Activated naive CD4-positive, alpha-beta T cell treated with anti-CD3 and anti-CD28 coated beads, Interleukin-2, amount 10 ng/mL, durations not matched to agents 7 days and 5 days (primary cell): ENCODE measurements around the gene VIPAS39.

ENCODE experiments used
- CTCF ChIA-PET: fragments of 350-600 bp; sonication (Branson Sonifier 250); formaldehyde crosslinking; loops from one replicate; lab custom pipeline; 2021; ENCODE audit warnings: antibody characterized with exemption; lab: Charles Lee
- DNase-seq: peaks from one replicate; pipeline ENCODE4 v3.0.0-alpha.2; 2020
- H3K27ac Mint-ChIP-seq: one replicate; pipeline ENCODE4 v1.8.0; 2021; ENCODE audit warnings: mild to moderate bottlenecking, moderate library complexity, mixed read lengths
- H3K27me3 Mint-ChIP-seq: one replicate; pipeline ENCODE4 v1.8.0; 2021; ENCODE audit warnings: mild to moderate bottlenecking, mixed read lengths
- H3K36me3 Mint-ChIP-seq: one replicate; pipeline ENCODE4 v1.8.0; 2021; ENCODE audit warnings: mixed read lengths
- H3K4me1 Mint-ChIP-seq: one replicate; pipeline ENCODE4 v1.8.0; 2021; ENCODE audit warnings: mixed read lengths
- H3K4me3 Mint-ChIP-seq: one replicate; pipeline ENCODE4 v1.8.0; 2021; ENCODE audit warnings: mild to moderate bottlenecking, moderate library complexity, mixed read lengths
- H3K9me3 Mint-ChIP-seq: one replicate; pipeline ENCODE4 v1.8.0; 2021; ENCODE audit warnings: mixed read lengths

VIPAS39 gene

GRCh38 chr14:77482422-77482821 lies 25.0 kb upstream of the VIPAS39 start:
- CTCF ChIA-PET, result no interaction called here
- Mint-ChIP-seq H3K27ac (no peak overlapping the region), H3K4me1 (no peaks in the 10 kb centered on the region), H3K4me3 (no peak overlapping the region), H3K36me3 (no peaks in the 10 kb centered on the region), H3K27me3 (peaks cover 4% of the 10 kb centered on the region), H3K9me3 (no peaks in the 10 kb centered on the region)
- no peak for DNase-seq

GRCh38 chr14:77478796-77479195 lies 21.4 kb upstream of the VIPAS39 start:
- CTCF ChIA-PET, result interaction anchor here (0.6 to 0.9 kb wide), 2 partner anchors 10 to 65 kb away, joined by 3 read pairs; no protein-coding TSS in a partner anchor
- no peaks in the 10 kb centered on the region for H3K36me3 Mint-ChIP-seq
- H3K27me3 Mint-ChIP-seq, result peaks cover 3% of the 10 kb centered on the region

GRCh38 chr14:77478029-77478428 lies 20.6 kb upstream of the VIPAS39 start:
- H3K36me3 Mint-ChIP-seq, result no peaks in the 10 kb centered on the region
- CTCF ChIA-PET, result interaction anchor here (0.9 kb wide), 1 partner anchor 11 kb away, joined by 3 read pairs; no protein-coding TSS in a partner anchor
- DNase-seq, result no peak
- no peaks in the 10 kb centered on the region for H3K4me1 Mint-ChIP-seq
- peaks cover 6% of the 10 kb centered on the region for H3K27me3 Mint-ChIP-seq
- H3K4me3 Mint-ChIP-seq, result no peak overlapping the region
- no peaks in the 10 kb centered on the region for H3K9me3 Mint-ChIP-seq
- no peak overlapping the region for H3K27ac Mint-ChIP-seq

More at GRCh38 chr14:77478796-77479195, 21.4 kb upstream of the VIPAS39 start:
- H3K27ac Mint-ChIP-seq, result no peak overlapping the region
- H3K4me3 Mint-ChIP-seq, result no peak overlapping the region
- no peaks in the 10 kb centered on the region for H3K9me3 Mint-ChIP-seq
- DNase-seq, result no peak
- H3K4me1 Mint-ChIP-seq, result no peaks in the 10 kb centered on the region

GRCh38 chr14:77475432-77476115 lies 18.2 kb upstream of the VIPAS39 start:
- CTCF ChIA-PET, result no interaction called here
- Mint-ChIP-seq H3K9me3 (no peaks in the 10 kb centered on the region), H3K4me1 (no peaks in the 10 kb centered on the region), H3K4me3 (no peak overlapping the region), H3K27ac (no peak overlapping the region), H3K36me3 (no peaks in the 10 kb centered on the region), H3K27me3 (peaks cover 6% of the 10 kb centered on the region)
- no peak for DNase-seq

GRCh38 chr14:77474479-77475177 lies 17.2 kb upstream of the VIPAS39 start:
- peaks cover 1% of the 10 kb centered on the region for H3K36me3 Mint-ChIP-seq
- DNase-seq, result no peak
- peaks cover 6% of the 10 kb centered on the region for H3K27me3 Mint-ChIP-seq
- no peak overlapping the region for H3K4me3 Mint-ChIP-seq
- no peaks in the 10 kb centered on the region for H3K4me1 Mint-ChIP-seq
- no peaks in the 10 kb centered on the region for H3K9me3 Mint-ChIP-seq
- H3K27ac Mint-ChIP-seq, result no peak overlapping the region
- CTCF ChIA-PET, result no interaction called here

GRCh38 chr14:77473921-77474320 lies 16.5 kb upstream of the VIPAS39 start:
- Mint-ChIP-seq H3K27ac (no peak overlapping the region), H3K27me3 (peaks cover 6% of the 10 kb centered on the region), H3K4me3 (no peak overlapping the region), H3K36me3 (peaks cover 6% of the 10 kb centered on the region), H3K4me1 (no peaks in the 10 kb centered on the region), H3K9me3 (no peaks in the 10 kb centered on the region)
- DNase-seq, result no peak
- CTCF ChIA-PET, result no interaction called here

GRCh38 chr14:77470224-77470870 lies 12.9 kb upstream of the VIPAS39 start:
- no peak overlapping the region for H3K4me3 Mint-ChIP-seq
- H3K4me1 Mint-ChIP-seq, result no peaks in the 10 kb centered on the region
- H3K27ac Mint-ChIP-seq, result no peak overlapping the region
- CTCF ChIA-PET, result no interaction called here
- peaks cover 24% of the 10 kb centered on the region for H3K36me3 Mint-ChIP-seq
- H3K9me3 Mint-ChIP-seq, result no peaks in the 10 kb centered on the region
- peaks cover 6% of the 10 kb centered on the region for H3K27me3 Mint-ChIP-seq
- DNase-seq, result no peak

- DNase-seq, result no peak
- Mint-ChIP-seq H3K4me3 (no peak overlapping the region), H3K27ac (no peak overlapping the region), H3K9me3 (no peaks in the 10 kb centered on the region), H3K4me1 (no peaks in the 10 kb centered on the region), H3K27me3 (peaks cover 6% of the 10 kb centered on the region), H3K36me3 (peaks cover 27% of the 10 kb centered on the region)
- CTCF ChIA-PET, result no interaction called here
Observed at GRCh38 chr14:77469539-77469938, 12.1 kb upstream of the VIPAS39 start.

- Mint-ChIP-seq H3K27ac (no peak overlapping the region), H3K27me3 (peaks cover 5% of the 10 kb centered on the region), H3K9me3 (no peaks in the 10 kb centered on the region), H3K4me1 (no peaks in the 10 kb centered on the region), H3K4me3 (no peak overlapping the region), H3K36me3 (peaks cover 28% of the 10 kb centered on the region)
- DNase-seq, result no peak
- CTCF ChIA-PET, result no interaction called here
Observed at GRCh38 chr14:77469067-77469505, 11.7 kb upstream of the VIPAS39 start.

- DNase-seq, result no peak
- Mint-ChIP-seq H3K4me3 (no peak overlapping the region), H3K27me3 (no peaks in the 10 kb centered on the region), H3K27ac (no peak overlapping the region), H3K9me3 (no peaks in the 10 kb centered on the region), H3K36me3 (peaks cover 37% of the 10 kb centered on the region), H3K4me1 (no peaks in the 10 kb centered on the region)
- CTCF ChIA-PET, result interaction anchor here (1.3 kb wide), 1 partner anchor 83 kb away, joined by 3 read pairs; no protein-coding TSS in a partner anchor
Observed at GRCh38 chr14:77467801-77468200, 10.4 kb upstream of the VIPAS39 start.

GRCh38 chr14:77459072-77459723 lies 1.8 kb upstream of the VIPAS39 start:
- peak; percentile 82 for DNase-seq
- CTCF ChIA-PET, result interaction anchor here (0.5 to 2.6 kb wide), 26 partner anchors 8 to 324 kb away, joined by 3 to 33 read pairs (median 3); partner anchors contain the start of genes SAMD15, SLIRP and TMED8
- Mint-ChIP-seq H3K4me3 (peak overlapping the region; percentile 99), H3K9me3 (no peaks in the 10 kb centered on the region), H3K36me3 (peaks cover 42% of the 10 kb centered on the region), H3K27me3 (no peaks in the 10 kb centered on the region), H3K4me1 (peaks cover 31% of the 10 kb centered on the region), H3K27ac (peak overlapping the region; percentile 98)

- no peaks in the 10 kb centered on the region for H3K9me3 Mint-ChIP-seq
- peak overlapping the region; percentile 99 for H3K4me3 Mint-ChIP-seq
- peak; percentile 59 for DNase-seq
- H3K27me3 Mint-ChIP-seq, result no peaks in the 10 kb centered on the region
- H3K27ac Mint-ChIP-seq, result peak overlapping the region; percentile 98
- CTCF ChIA-PET, result interaction anchor here (0.5 to 2.6 kb wide), 17 partner anchors 56 to 500 kb away, joined by 3 to 33 read pairs (median 3); partner anchors contain the start of genes ADCK1 and SLIRP
- peaks cover 31% of the 10 kb centered on the region for H3K4me1 Mint-ChIP-seq
- peaks cover 38% of the 10 kb centered on the region for H3K36me3 Mint-ChIP-seq
Observed at GRCh38 chr14:77458249-77458950, 999 bp upstream of the VIPAS39 start.

- H3K9me3 Mint-ChIP-seq, result no peaks in the 10 kb centered on the region
- no peak for DNase-seq
- no peaks in the 10 kb centered on the region for H3K27me3 Mint-ChIP-seq
- peak overlapping the region; percentile 98 for H3K27ac Mint-ChIP-seq
- peaks cover 37% of the 10 kb centered on the region for H3K36me3 Mint-ChIP-seq
- peak overlapping the region; percentile 99 for H3K4me3 Mint-ChIP-seq
- peaks cover 31% of the 10 kb centered on the region for H3K4me1 Mint-ChIP-seq
- CTCF ChIA-PET, result interaction anchor here (0.9 to 1.3 kb wide), 2 partner anchors 151 to 156 kb away, joined by 3 read pairs; no protein-coding TSS in a partner anchor
Observed at GRCh38 chr14:77457115-77457521, 283 bp downstream of the VIPAS39 start.
